HG02884 (cell line): ENCODE measurements around the gene PATE3.

ENCODE experiments used
- ATAC-seq: cut with Tn5 transposase; IDR thresholded peaks from one replicate; pipeline ENCODE4 v1.9.1; 2021; ENCODE audit warnings: mild to moderate bottlenecking, moderate library complexity; ENCODE audit not compliant: unreplicated experiment

The PATE3 gene

GRCh38 chr11:125835748-125836147 lies 47.8 kb downstream of the PATE3 start:
- ATAC-seq: no peak
